ENCODE data around the gene RHOV.

DNA sequence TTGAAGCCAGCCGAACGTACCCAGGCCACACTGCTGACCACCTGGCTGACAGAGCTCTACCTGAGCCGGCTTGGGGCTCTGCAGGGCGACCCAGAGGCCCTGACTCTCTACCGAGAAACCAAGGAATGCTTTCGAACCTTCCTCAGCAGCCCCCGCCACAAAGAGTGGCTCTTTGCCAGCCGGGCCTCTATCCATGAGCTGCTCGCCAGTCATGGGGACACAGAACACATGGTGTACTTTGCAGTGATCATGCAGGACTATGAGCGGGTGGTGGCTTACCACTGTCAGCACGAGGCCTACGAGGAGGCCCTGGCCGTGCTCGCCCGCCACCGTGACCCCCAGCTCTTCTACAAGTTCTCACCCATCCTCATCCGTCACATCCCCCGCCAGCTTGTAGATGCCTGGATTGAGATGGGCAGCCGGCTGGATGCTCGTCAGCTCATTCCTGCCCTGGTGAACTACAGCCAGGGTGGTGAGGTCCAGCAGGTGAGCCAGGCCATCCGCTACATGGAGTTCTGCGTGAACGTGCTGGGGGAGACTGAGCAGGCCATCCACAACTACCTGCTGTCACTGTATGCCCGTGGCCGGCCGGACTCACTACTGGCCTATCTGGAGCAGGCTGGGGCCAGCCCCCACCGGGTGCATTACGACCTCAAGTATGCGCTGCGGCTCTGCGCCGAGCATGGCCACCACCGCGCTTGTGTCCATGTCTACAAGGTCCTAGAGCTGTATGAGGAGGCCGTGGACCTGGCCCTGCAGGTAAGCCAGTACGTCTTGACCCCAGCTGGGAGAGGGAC is 26.4 kb upstream of the RHOV start:
- TF ChIP-seq, protein P1, sequence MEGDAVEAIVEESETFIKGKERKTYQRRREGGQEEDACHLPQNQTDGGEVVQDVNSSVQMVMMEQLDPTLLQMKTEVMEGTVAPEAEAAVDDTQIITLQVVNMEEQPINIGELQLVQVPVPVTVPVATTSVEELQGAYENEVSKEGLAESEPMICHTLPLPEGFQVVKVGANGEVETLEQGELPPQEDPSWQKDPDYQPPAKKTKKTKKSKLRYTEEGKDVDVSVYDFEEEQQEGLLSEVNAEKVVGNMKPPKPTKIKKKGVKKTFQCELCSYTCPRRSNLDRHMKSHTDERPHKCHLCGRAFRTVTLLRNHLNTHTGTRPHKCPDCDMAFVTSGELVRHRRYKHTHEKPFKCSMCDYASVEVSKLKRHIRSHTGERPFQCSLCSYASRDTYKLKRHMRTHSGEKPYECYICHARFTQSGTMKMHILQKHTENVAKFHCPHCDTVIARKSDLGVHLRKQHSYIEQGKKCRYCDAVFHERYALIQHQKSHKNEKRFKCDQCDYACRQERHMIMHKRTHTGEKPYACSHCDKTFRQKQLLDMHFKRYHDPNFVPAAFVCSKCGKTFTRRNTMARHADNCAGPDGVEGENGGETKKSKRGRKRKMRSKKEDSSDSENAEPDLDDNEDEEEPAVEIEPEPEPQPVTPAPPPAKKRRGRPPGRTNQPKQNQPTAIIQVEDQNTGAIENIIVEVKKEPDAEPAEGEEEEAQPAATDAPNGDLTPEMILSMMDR (IDR thresholded peaks at IDR 0.05; ENCODE audit: insufficient read depth, low read depth, low read length), result no peak
- TF ChIP-seq EZH2 (IDR thresholded peaks at IDR 0.05; ENCODE audit: insufficient read depth, low read length), result no peak

Data from astrocyte (in vitro differentiated cells and primary cell).